ENCODE measurements around the gene TENM3. TPM values are rescaled to one million over a fixed set of nuclear protein-coding genes. Genes with fewer than 3 reads are reported as not detected.

Gene TENM3
- total RNA-seq, 1 donor from 2014 or later, result 2.8 TPM

GRCh38 chr4:182309877-182310276 is 66.7 kb downstream of the TENM3 start:
- intact Hi-C loops (cut with DNase I), result no loop called here

GRCh38 chr4:182310316-182310715 is 67.1 kb downstream of the TENM3 start:
- Histone ChIP-seq H3K27ac (no peak overlapping the region), H3K36me3 (no peaks in the 10 kb centered on the region), H3K4me3 (no peak overlapping the region), H3K4me1 (no peaks in the 10 kb centered on the region), H3K9me3 (peaks cover 0 to 12% of the 10 kb centered on the region in 2 donors), H3K27me3 (no peaks in the 10 kb centered on the region)
- DNase-seq (ENCODE audit: low spot score in 2 of 2), result no peak
- intact Hi-C loops (cut with DNase I), result no loop called here
- TF ChIP-seq CTCF (IDR thresholded peaks at IDR 0.05), result no peak

More at GRCh38 chr4:182309877-182310276, 66.7 kb downstream of the TENM3 start:
- no peaks in the 10 kb centered on the region for H3K27me3 ChIP-seq
- no peak for TF ChIP-seq CTCF (IDR thresholded peaks at IDR 0.05)
- H3K27ac ChIP-seq, result no peak overlapping the region
- DNase-seq (ENCODE audit: low spot score in 2 of 2), result no peak
- H3K4me3 ChIP-seq, result no peak overlapping the region
- no peaks in the 10 kb centered on the region for H3K4me1 ChIP-seq
- peaks cover 0 to 8% of the 10 kb centered on the region in 2 donors for H3K9me3 ChIP-seq
- H3K36me3 ChIP-seq, result no peaks in the 10 kb centered on the region

GRCh38 chr4:182310962-182311361 is 67.8 kb downstream of the TENM3 start:
- no peak for DNase-seq (ENCODE audit: low spot score in 2 of 2)
- Histone ChIP-seq H3K36me3 (no peaks in the 10 kb centered on the region), H3K4me3 (no peak overlapping the region), H3K4me1 (no peaks in the 10 kb centered on the region), H3K27ac (no peak overlapping the region), H3K27me3 (no peaks in the 10 kb centered on the region), H3K9me3 (peaks cover 0 to 15% of the 10 kb centered on the region in 2 donors)
- intact Hi-C loops (cut with DNase I), result no loop called here
- TF ChIP-seq CTCF (IDR thresholded peaks at IDR 0.05), result no peak

GRCh38 chr4:182314537-182314936 is 71.3 kb downstream of the TENM3 start:
- H3K4me1 ChIP-seq, result no peaks in the 10 kb centered on the region
- DNase-seq (ENCODE audit: low spot score in 2 of 2), result no peak
- intact Hi-C loops (cut with DNase I), result no loop called here
- no peak for TF ChIP-seq CTCF (IDR thresholded peaks at IDR 0.05)
- no peak overlapping the region for H3K27ac ChIP-seq
- peaks cover 0 to 15% of the 10 kb centered on the region in 2 donors for H3K9me3 ChIP-seq
- H3K36me3 ChIP-seq, result no peaks in the 10 kb centered on the region
- H3K4me3 ChIP-seq, result no peak overlapping the region
- no peaks in the 10 kb centered on the region for H3K27me3 ChIP-seq

- H3K9me3 ChIP-seq, result peaks cover 0 to 15% of the 10 kb centered on the region in 2 donors
- H3K4me1 ChIP-seq, result no peaks in the 10 kb centered on the region
- H3K36me3 ChIP-seq, result no peaks in the 10 kb centered on the region
- intact Hi-C loops (cut with DNase I), result no loop called here
- no peak for TF ChIP-seq CTCF (IDR thresholded peaks at IDR 0.05)
- no peaks in the 10 kb centered on the region for H3K27me3 ChIP-seq
- no peak overlapping the region for H3K4me3 ChIP-seq
- H3K27ac ChIP-seq, result no peak overlapping the region
- no peak for DNase-seq (ENCODE audit: low spot score in 2 of 2)
These were observed 75.1 kb downstream of the TENM3 start for GRCh38 chr4:182318256-182318655.

- TF ChIP-seq CTCF (IDR thresholded peaks at IDR 0.05), result no peak
- no peak for DNase-seq (ENCODE audit: low spot score in 2 of 2)
- H3K36me3 ChIP-seq, result no peaks in the 10 kb centered on the region
- no peaks in the 10 kb centered on the region for H3K27me3 ChIP-seq
- intact Hi-C loops (cut with DNase I), result no loop called here
- no peak overlapping the region for H3K4me3 ChIP-seq
- no peaks in the 10 kb centered on the region for H3K4me1 ChIP-seq
- H3K9me3 ChIP-seq, result peaks cover 0 to 5% of the 10 kb centered on the region in 2 donors
- H3K27ac ChIP-seq, result no peak overlapping the region
These were observed 76.9 kb downstream of the TENM3 start for GRCh38 chr4:182320092-182320491.

Measured in ascending aorta (tissue), 2 donors.